HUES6 (cell line): ENCODE data around the gene SLC48A1.

Experiments used
- H3K27ac ChIP-seq: 2 replicates; pipeline ENCODE4 v1.7.0; 2013; ENCODE audit warnings: low read depth, mild to moderate bottlenecking, low read length, inconsistent platforms
- H3K27me3 ChIP-seq: 2 replicates; pipeline ENCODE4 v1.6.1; 2013; ENCODE audit warnings: low read length; ENCODE audit not compliant: control insufficient read depth, insufficient read depth
- H3K36me3 ChIP-seq: 2 replicates; pipeline ENCODE4 v1.6.1; 2013; ENCODE audit warnings: low read length; ENCODE audit not compliant: control insufficient read depth, insufficient read depth
- H3K4me1 ChIP-seq: 2 replicates; pipeline ENCODE4 v1.6.1; 2013; ENCODE audit warnings: low read length; ENCODE audit not compliant: control insufficient read depth, insufficient read depth
- H3K4me3 ChIP-seq: 2 replicates; pipeline ENCODE4 v1.5.1; 2013; ENCODE audit warnings: low read depth, low read length
- H3K9ac ChIP-seq: one replicate; pipeline ENCODE4 v1.6.1; 2013; ENCODE audit warnings: mild to moderate bottlenecking, low read length
- H3K9me3 ChIP-seq: 2 replicates; pipeline ENCODE4 v1.6.1; 2013; ENCODE audit warnings: low read depth, low read length; ENCODE audit not compliant: control insufficient read depth, insufficient read depth

The SLC48A1 gene

DNA sequence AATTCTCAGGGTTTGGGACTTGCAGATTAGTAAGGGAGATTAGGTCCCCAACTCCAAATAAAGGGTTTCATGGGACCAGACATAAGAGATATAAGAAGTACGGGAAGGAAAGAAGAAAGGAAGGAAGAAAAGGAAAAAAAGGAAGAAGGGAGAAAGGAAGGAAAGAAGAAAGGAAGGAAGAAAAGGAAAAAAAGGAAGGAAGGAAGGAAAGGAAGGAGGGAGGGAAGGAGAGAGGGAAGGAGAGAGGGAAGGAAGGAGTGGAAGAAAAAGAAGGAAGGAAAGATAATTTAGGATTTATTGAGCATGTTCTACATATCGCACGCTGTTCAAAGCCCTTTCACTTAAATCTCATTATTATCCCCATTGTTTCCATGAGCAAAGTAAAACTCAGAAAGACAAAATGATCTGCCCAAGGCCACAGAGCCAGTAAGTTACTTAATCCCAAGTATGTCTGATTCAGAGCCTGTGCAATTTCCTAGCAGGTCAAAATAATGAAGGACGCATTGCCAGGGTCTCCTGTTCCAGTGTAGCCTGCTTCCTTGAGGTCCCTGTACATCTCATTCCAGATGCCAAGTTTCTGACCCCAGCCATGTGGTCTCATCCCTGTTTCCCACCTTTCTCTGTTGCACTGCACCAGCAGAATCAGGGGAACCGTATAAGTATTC is 50.5 kb downstream of the SLC48A1 start:
- no peak overlapping the region for H3K9ac ChIP-seq
- peaks cover 44% of the 10 kb centered on the region for H3K4me1 ChIP-seq
- H3K27me3 ChIP-seq, result no peaks in the 10 kb centered on the region
- no peak overlapping the region for H3K4me3 ChIP-seq
- no peaks in the 10 kb centered on the region for H3K36me3 ChIP-seq
- no peaks in the 10 kb centered on the region for H3K9me3 ChIP-seq
- H3K27ac ChIP-seq, result no peak overlapping the region

DNA sequence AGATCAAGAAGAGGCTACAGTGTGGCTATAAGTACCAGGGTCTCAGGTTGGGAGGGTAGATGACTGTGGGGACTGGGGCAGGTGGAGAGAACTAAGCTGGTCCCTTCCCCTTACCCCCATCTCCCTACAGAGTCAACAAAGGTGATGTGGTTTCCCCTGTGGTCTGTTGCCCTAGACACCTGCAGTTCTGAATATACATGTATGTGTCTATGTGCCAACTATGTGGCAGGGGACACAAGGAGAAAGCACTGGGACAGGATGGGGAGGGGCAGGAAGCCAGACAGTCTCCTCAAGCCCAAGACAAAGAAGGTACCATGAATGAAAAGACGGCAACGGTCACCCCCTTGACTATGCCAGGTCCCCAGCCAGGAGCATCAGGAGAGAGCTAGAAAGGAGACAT is 51.2 kb downstream of the SLC48A1 start:
- Histone ChIP-seq H3K9me3 (no peaks in the 10 kb centered on the region), H3K27ac (no peak overlapping the region), H3K9ac (no peak overlapping the region), H3K27me3 (no peaks in the 10 kb centered on the region), H3K4me1 (peaks cover 46% of the 10 kb centered on the region), H3K4me3 (no peak overlapping the region), H3K36me3 (no peaks in the 10 kb centered on the region)

- Histone ChIP-seq H3K9ac (no peak overlapping the region), H3K27me3 (no peaks in the 10 kb centered on the region), H3K9me3 (no peaks in the 10 kb centered on the region), H3K4me1 (peaks cover 49% of the 10 kb centered on the region), H3K4me3 (no peak overlapping the region), H3K27ac (no peak overlapping the region), H3K36me3 (no peaks in the 10 kb centered on the region)
These were observed 51.6 kb downstream of the SLC48A1 start for GRCh38 chr12:47824635-47825034.

DNA sequence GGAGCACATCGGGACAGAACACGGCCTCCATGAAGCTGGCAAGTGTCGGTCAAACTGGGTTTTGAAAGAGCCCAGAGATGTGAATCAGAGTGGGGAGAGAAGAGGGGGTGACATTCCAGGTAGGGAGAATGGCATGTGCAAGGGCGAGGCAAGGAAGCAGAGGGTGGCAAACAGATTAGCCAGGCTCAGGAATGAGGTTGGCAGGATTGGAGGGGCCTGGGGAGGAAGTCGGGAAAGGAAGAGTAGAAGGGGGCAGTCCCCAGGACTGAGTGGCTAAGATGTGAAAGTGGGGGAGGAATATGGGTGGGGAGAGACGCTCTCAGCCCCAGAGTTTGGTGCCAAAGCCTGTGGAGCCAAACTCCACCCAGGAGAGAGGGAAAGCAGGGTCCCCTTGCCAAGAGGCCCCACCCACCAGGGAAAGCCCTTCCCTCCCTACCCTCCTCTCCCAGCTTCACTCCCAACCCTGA is 52.2 kb downstream of the SLC48A1 start:
- H3K4me1 ChIP-seq, result peaks cover 49% of the 10 kb centered on the region
- H3K4me3 ChIP-seq, result no peak overlapping the region
- H3K36me3 ChIP-seq, result no peaks in the 10 kb centered on the region
- H3K27ac ChIP-seq, result no peak overlapping the region
- H3K9me3 ChIP-seq, result no peaks in the 10 kb centered on the region
- H3K9ac ChIP-seq, result no peak overlapping the region
- H3K27me3 ChIP-seq, result no peaks in the 10 kb centered on the region

GRCh38 chr12:47828008-47828975 is 55.3 kb downstream of the SLC48A1 start:
- Histone ChIP-seq H3K27me3 (no peaks in the 10 kb centered on the region), H3K27ac (no peak overlapping the region), H3K4me1 (peaks cover 27% of the 10 kb centered on the region), H3K9ac (no peak overlapping the region), H3K9me3 (no peaks in the 10 kb centered on the region), H3K4me3 (no peak overlapping the region), H3K36me3 (no peaks in the 10 kb centered on the region)

DNA sequence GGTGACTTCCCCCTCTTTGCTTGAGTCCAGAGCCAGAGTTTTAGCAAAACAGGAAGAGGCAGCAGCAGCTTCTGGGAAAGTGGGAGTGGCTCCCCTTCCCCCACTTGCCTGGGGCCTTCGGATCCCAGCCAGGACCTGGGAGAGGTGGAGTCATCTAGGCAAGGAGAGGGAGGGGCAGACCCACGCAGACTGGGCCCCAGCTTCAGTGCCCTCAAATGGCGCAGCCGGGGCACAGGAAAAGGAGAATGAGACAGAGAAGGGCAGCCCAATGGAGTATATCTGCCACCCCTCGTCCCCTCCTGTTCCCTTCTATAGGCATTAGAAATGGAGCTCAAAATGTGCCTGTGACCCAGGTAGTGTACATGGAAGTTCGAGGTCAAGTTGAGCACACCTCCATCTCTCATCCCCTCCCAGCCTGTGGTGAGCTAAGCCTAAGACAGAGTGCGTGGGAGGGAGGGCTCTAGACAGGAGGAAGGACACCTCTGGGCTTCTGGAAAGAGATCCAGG is 56.0 kb downstream of the SLC48A1 start:
- Histone ChIP-seq H3K27ac (no peak overlapping the region), H3K4me3 (no peak overlapping the region), H3K27me3 (no peaks in the 10 kb centered on the region), H3K9ac (no peak overlapping the region), H3K36me3 (no peaks in the 10 kb centered on the region), H3K4me1 (peaks cover 27% of the 10 kb centered on the region), H3K9me3 (no peaks in the 10 kb centered on the region)

GRCh38 chr12:47829584-47829983 is 56.5 kb downstream of the SLC48A1 start:
- Histone ChIP-seq H3K27me3 (no peaks in the 10 kb centered on the region), H3K36me3 (no peaks in the 10 kb centered on the region), H3K9ac (no peak overlapping the region), H3K4me1 (peaks cover 23% of the 10 kb centered on the region), H3K4me3 (no peak overlapping the region), H3K9me3 (no peaks in the 10 kb centered on the region), H3K27ac (no peak overlapping the region)
